Gastrocnemius medialis (tissue), 4 donors: ENCODE measurements around the gene NTNG1.

Experiments used
- CTCF ChIP-seq, 5 experiments: fragments of 450-650 bp in 3 of 5; fragments of 200-600 bp in 2 of 5; sonication (generic) in 2 of 5; IDR thresholded peaks in 4 of 5; conservative IDR thresholded peaks in 1 of 5; 1 replicate in 4 of 5; 2 replicates in 1 of 5; pipeline ENCODE4 v1.5.1; 2016 to 2019; ENCODE audit warnings: antibody characterized with exemption in 5 of 5, mild to moderate bottlenecking in 3 of 5, moderate library complexity in 3 of 5
- POLR2A ChIP-seq, 2 donors: fragments of 450-650 bp; IDR thresholded peaks; one replicate each; pipeline ENCODE4 v1.6.1; 2017; ENCODE audit warnings: antibody characterized with exemption in 2 of 2, mild to moderate bottlenecking in 2 of 2, moderate library complexity in 2 of 2

- TF ChIP-seq POLR2A (IDR thresholded peaks at IDR 0.05), result no peak
- no peak for TF ChIP-seq CTCF (IDR thresholded peaks at IDR 0.05 in 4 of 5, conservative IDR thresholded peaks at IDR 0.05 in 1 of 5)
Observed at GRCh38 chr1:107459204-107459904, 318.5 kb downstream of the NTNG1 start.
